ENCODE measurements around the gene PGBD5. TPM values are rescaled to one million over a fixed set of nuclear protein-coding genes. Genes with fewer than 3 reads are reported as not detected.

PGBD5 gene
- total and polyA plus RNA-seq, 2 of the 13 experiments (the other 11 are each of a cell fraction or from before 2014, with no cell fraction given): 0.04 to 0.13 TPM

GRCh38 chr1:230271300-230272035 lies 154.7 kb downstream of the PGBD5 start:
- Histone ChIP-seq H3K27me3 (ENCODE audit: control insufficient read depth in 1 of 2, insufficient read depth in 2 of 2, low read length in 2 of 2) (no peaks in the 10 kb centered on the region), H3K4me2 (ENCODE audit: low read depth, low read length) (no peak overlapping the region), H3K27ac (ENCODE audit: extremely low read length, insufficient read depth, low read length) (no peak overlapping the region), H3K9ac (ENCODE audit: insufficient read depth, low read depth, low read length) (no peak overlapping the region), H4K20me1 (ENCODE audit: insufficient read depth, low read length) (peaks cover 2% of the 10 kb centered on the region; the same call in 1 of the 2 replicates), H3K4me1 (ENCODE audit: insufficient read depth, low read length) (no peaks in the 10 kb centered on the region), H3K4me3 (replicated peaks in 1 of 3; ENCODE audit: insufficient read depth in 1 of 3, low read depth in 2 of 3, low read length in 3 of 3) (no peak overlapping the region), H2AFZ (ENCODE audit: low read length) (no peak overlapping the region), H3K36me3 (replicated peaks in 1 of 2; ENCODE audit: control insufficient read depth in 1 of 2, insufficient read depth in 2 of 2, low read length in 2 of 2) (peaks cover 4 to 28% of the 10 kb centered on the region in 2 experiments; a peak in 4 of 5 replicates), H3K79me2 (ENCODE audit: insufficient read depth, low read length) (no peaks in the 10 kb centered on the region), H3K9me3 (ENCODE audit: low read length) (no peaks in the 10 kb centered on the region)
- FAIRE-seq (no peak), ATAC-seq (no peak), DNase-seq (ENCODE audit: low spot score) (no peak)
- WGBS (ENCODE audit: low lambda C conversion rate): 97% methylated on average over 20 of the region's 20 CpGs
- no peak for TF ChIP-seq ZMYM3 (CRISPR knock-in tag; IDR thresholded peaks at IDR 0.05)
- TF ChIP-seq NPAS2 (CRISPR knock-in tag; IDR thresholded peaks at IDR 0.05; ENCODE audit: borderline replicate concordance): no peak
- no peak for TF ChIP-seq TFAP4 (IDR thresholded peaks at IDR 0.05; ENCODE audit: borderline replicate concordance, low read depth)
- TF ChIP-seq NR1H2 (CRISPR knock-in tag; IDR thresholded peaks at IDR 0.05; ENCODE audit: borderline replicate concordance, low read depth): no peak
- TF ChIP-seq LCORL (IDR thresholded peaks at IDR 0.05): no peak
- TF ChIP-seq LCORL (CRISPR knock-in tag; IDR thresholded peaks at IDR 0.05): no peak
- no peak for TF ChIP-seq HOXA3 (CRISPR knock-in tag; IDR thresholded peaks at IDR 0.05)
- no peak for TF ChIP-seq CC2D1A (CRISPR knock-in tag; IDR thresholded peaks at IDR 0.05)
- no peak for TF ChIP-seq POLR2A (IDR thresholded peaks at IDR 0.05; ENCODE audit: insufficient read depth in 1 of 2, low read depth in 2 of 2, low read length in 2 of 2)
- TF ChIP-seq GATAD1 (CRISPR knock-in tag; IDR thresholded peaks at IDR 0.05): no peak
- no peak for TF ChIP-seq CSRNP2 (CRISPR knock-in tag; conservative IDR thresholded peaks at IDR 0.05; ENCODE audit: low read depth)
- no peak for TF ChIP-seq THAP11 (CRISPR knock-in tag; IDR thresholded peaks at IDR 0.05)
- no peak for TF ChIP-seq HOXA5 (CRISPR knock-in tag; IDR thresholded peaks at IDR 0.05)
- TF ChIP-seq THAP8 (CRISPR knock-in tag; IDR thresholded peaks at IDR 0.05; ENCODE audit: borderline replicate concordance): no peak
- TF ChIP-seq REL (CRISPR knock-in tag; conservative IDR thresholded peaks at IDR 0.05): no peak
- no peak for TF ChIP-seq ZFP90 (CRISPR knock-in tag; IDR thresholded peaks at IDR 0.05; ENCODE audit: borderline replicate concordance)
- TF ChIP-seq U2AF2 (IDR thresholded peaks at IDR 0.05; ENCODE audit: low read depth, low read length): no peak
- intact Hi-C loops (cut with micrococcal nuclease; ENCODE audit: unreplicated experiment) (no loop called here), in situ Hi-C loops (cut with HindIII; ENCODE audit: extremely low pct_ligation_motif_present, low pct_unique_long_range_greater_than_20kb) (no loop called here)
- CTCF ChIA-PET (ENCODE audit: low intra/inter-chr PET ratio, low total read pairs): no interaction called here
- POLR2A ChIA-PET: no interaction called here
- no TSS peak for BruUV-seq (replicated peaks)
